ACHN (cell line): ENCODE measurements around the gene PMS2.
"Not testable (repeated sequence)": the region's sequence is repeated elsewhere in the genome, so short reads cannot be mapped to it uniquely, and the experiment has no call there.

Source experiments
- DNase-seq: peaks from one replicate; pipeline ENCODE4 v3.0.0-alpha.2; 2015
- in situ Hi-C: cut with HindIII; loops from 2 replicates; pipeline ENCODE4 v1.10.0; 2017; ENCODE audit warnings: low sequenced_read_pairs, low pct_ligation_motif_present, low pct_unique_long_range_greater_than_20kb

Gene PMS2

GRCh38 chr7:5931905-5932644, 76.8 kb downstream of the PMS2 start:
- peak; percentile 73 for DNase-seq
- in situ Hi-C loops = not testable (repeated sequence)

DNA sequence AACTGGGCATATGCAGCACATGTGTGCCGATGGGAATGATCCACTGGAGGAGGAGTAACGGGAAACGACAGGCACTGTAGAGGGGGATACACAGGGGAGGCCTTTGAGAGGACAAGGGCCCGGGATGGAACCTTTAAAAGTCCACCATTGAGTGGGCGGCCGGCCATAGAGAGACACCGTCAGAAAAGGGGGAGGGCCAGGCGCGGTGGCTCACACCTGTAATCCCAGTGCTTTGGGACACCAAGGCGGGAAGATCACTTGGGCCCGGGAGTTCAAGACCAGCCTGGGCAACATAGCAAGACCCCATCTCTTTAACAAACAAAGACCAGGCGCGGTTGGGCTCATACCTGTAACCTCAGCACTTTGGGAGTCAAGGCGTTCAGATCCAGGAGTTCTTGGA, 77.6 kb downstream of the PMS2 start:
- in situ Hi-C loops, DNase-seq: not testable (repeated sequence)

DNA sequence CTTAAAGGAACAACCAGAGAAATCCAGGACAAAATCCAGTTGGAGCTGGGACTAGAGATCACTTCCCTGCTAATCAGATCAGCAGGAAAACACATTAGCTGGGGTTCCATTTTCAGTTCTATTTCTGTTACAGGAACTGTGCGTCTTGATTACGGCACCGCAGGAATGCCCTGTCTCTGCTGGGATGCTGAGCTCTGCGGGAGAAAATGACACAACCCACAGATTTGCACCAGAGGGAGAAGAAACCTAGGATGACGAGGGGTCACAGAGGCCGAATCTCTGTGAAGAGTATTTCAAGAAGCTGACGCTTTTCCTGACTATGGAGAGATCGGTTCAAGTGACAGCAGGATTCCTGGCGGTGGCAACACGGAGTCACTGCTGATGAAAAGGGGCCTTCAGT, 78.6 kb downstream of the PMS2 start:
- in situ Hi-C loops, DNase-seq: not testable (repeated sequence)

GRCh38 chr7:5926263-5926870, 82.5 kb downstream of the PMS2 start:
- DNase-seq, in situ Hi-C loops: not testable (repeated sequence)

GRCh38 chr7:5924630-5925029, 84.2 kb downstream of the PMS2 start:
- DNase-seq, in situ Hi-C loops: not testable (repeated sequence)

GRCh38 chr7:5924180-5924579, 84.7 kb downstream of the PMS2 start:
- DNase-seq, in situ Hi-C loops: not testable (repeated sequence)
